HG03469 (cell line): ENCODE measurements around the gene FOXN3.

Experiments used
- ATAC-seq: cut with Tn5 transposase; IDR thresholded peaks from one replicate; pipeline ENCODE4 v1.9.1; 2021; ENCODE audit warnings: mild to moderate bottlenecking, moderate library complexity, moderate number of reproducible peaks; ENCODE audit not compliant: unreplicated experiment

Gene FOXN3, protein sequence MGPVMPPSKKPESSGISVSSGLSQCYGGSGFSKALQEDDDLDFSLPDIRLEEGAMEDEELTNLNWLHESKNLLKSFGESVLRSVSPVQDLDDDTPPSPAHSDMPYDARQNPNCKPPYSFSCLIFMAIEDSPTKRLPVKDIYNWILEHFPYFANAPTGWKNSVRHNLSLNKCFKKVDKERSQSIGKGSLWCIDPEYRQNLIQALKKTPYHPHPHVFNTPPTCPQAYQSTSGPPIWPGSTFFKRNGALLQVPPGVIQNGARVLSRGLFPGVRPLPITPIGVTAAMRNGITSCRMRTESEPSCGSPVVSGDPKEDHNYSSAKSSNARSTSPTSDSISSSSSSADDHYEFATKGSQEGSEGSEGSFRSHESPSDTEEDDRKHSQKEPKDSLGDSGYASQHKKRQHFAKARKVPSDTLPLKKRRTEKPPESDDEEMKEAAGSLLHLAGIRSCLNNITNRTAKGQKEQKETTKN

DNA sequence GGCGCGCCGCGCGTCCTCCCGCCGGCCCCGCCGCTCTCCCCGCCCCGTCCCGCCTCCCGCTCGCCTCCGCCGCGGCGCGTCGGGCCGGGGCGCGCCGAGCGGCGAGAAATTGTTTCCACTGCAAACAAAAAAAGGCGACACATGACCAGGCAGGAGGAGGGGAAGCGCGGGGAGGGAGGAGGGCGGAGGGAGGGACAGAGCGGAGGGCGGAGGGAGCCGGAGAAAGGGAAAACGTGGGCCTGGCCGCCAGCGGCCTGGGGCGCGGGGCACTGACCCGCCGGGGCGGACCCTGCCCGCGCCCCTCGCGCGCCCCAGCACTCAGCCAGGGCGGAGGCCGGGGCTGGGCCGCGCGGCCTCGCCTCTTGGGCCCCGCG is at the start of gene FOXN3:
Gene FOXN3, minus strand, starts transcription at position 143 of the 374 bp plus-strand sequence. CDS start 4,757 bp downstream, outside the sequence.
- peak; percentile 22 for ATAC-seq

DNA sequence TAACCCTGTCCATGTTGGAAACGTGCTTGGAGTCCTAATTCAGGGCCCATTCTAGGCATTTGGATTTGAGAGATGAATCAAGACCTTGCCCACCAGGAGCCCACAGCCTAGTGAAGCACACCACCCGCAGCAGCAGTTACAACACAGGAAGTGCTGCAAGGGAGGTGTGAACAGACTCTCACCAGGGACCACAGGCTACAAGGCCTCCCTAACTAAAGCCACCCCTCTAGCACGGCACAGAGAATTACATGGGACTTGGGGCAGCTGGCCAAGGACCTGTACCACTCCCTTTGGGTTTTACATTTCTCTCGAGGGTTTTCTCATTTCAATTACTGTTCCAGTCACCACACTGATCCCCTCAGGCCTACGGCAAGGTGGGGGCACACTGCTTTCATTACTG is 49.5 kb upstream of the FOXN3 start:
- ATAC-seq = peak; percentile 66

DNA sequence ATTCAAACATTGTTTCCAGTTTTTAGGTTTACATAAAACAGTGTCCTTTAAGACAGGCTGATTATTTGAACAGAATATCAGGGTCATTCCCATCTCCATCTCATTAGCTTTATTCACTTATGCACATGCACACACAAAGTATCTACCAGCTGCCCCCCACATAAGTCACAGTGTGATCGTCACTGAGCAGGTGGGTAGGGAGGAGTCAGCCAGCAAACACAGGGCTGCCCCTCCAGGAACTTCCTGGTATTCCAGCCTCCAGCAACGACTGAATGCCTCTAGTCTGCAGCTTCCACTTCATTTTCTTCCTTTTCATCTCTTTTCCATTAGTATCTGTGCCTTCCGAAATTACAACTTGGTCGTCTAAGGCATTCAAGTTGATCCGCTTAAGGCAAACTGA is 48.8 kb upstream of the FOXN3 start:
- no peak for ATAC-seq

DNA sequence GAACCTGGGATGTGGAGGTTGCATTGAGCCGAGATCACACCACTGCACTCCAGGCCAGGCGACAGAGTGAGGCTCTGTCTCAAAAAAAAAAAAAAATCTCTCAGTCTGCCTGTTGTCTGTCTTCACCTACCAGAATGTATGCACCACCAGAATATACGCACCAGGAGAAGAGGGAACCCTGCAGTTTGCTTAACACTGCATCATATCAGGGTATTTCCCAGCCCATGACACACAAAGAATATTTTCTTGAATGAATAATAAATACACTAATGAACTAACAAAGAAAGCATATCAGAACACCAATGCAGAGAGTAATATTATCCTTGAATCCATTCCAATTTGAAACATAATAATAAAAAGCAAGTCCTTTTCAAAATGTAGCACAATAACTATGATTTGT is 44.2 kb upstream of the FOXN3 start:
- ATAC-seq = no peak

DNA sequence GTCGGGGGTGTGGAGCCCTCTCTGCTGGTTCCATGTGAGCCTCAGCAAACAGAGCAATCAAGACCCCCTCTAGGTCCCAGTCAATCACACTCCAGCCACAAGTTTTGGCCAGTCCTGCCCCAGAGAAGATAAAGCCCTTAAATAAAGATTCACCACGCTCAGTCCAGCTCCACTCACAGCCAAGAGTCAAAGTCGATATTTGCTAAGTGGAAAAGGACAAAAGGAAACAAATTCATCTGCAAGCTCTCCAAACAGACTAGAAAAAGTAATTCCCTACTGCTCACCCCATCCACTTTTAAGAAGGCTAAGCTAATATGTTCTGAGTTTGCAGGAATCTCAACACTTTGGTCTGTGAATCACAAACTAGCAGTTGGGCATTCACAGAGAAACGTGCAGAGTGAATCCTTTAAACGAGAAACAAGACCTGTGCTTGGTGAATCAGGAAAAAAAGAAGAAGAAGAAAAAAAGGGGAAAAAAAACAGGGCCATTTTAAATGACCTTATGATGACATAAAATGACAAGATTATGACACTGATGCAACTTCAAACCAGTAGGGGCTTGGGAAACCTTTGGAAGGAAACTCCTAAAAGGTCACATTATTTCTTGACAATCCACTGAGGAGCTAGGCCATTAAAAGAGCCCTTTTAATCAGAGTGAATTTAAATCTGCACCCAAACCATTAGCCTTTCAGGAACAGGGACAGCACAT is 41.8 kb upstream of the FOXN3 start:
- no peak for ATAC-seq

DNA sequence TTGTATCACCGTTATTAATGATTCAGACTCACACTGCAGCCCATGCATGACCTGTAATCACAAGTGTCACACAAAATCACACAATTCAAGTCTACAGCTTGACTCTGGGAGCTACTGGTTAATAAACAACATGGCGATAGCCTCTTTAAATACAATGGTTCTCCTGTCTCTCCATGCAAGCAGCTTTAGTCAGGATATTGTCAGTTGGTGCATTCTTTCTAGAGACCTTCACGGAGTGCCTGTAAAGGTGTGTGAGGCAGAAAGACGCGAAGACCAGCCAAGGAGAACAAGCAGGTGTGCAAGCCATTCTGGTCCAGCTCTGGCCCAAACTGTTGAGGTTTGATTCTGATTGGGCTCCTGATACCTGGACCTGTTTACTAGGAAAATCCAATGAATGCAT is 40.0 kb upstream of the FOXN3 start:
- no peak for ATAC-seq

DNA sequence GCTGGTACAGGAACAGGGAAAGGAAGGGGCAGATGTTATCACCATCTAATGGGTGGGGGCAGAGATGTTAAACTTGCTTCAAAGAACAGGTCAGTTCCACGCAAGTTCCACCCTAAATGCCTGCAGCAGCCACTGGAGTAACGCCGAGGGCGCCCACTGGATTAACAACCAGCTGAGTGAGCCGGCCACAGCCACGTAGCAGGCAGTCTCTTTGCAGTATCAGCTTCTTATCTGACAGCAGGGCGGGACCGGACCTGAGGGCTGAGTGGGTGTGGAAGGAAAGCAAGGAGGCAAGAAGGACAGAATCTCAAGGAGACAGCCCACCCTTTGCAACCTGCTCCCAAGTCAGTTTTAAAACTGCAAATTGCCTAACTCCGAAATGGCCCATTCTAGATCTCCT is 38.4 kb upstream of the FOXN3 start:
- ATAC-seq = no peak

DNA sequence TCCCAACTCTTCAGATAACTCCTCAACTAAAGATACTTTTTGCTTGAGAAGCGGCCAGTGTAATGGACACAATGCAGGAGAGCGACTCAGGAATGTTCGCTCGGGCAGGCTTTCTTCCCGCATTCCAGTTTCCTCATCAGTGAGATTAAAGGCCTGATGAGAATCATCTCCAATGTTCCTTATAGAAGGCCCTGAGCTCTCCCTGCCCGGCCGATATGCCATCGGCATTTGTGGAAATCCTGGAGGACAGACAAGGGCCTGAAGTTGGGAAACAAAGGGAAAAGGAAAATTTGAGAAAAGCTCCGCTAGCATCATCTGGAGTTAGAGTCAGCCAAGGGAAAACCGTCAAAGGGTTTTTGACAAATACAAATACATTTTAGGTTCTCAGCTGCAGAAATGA is 38.0 kb upstream of the FOXN3 start:
- no peak for ATAC-seq

DNA sequence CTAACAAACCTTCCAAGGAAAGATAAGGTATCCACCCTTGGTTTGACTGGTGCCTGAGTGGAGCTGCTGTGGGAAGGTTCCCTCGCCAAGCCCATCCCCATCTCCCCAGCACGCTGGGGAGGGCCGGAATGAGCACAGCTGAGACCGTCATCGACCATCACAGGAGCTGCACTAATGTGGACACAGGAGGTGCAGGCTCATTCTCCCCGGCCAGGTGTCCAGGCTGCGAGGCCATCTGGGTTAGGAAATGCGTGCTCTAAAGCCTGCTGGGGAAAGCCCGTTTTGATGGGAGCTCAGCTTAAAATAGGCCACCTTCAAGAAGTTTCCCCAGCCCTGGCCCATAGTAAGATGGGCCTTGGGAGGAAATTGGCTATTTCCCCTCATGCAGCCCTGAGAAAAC is 35.2 kb upstream of the FOXN3 start:
- ATAC-seq = no peak

DNA sequence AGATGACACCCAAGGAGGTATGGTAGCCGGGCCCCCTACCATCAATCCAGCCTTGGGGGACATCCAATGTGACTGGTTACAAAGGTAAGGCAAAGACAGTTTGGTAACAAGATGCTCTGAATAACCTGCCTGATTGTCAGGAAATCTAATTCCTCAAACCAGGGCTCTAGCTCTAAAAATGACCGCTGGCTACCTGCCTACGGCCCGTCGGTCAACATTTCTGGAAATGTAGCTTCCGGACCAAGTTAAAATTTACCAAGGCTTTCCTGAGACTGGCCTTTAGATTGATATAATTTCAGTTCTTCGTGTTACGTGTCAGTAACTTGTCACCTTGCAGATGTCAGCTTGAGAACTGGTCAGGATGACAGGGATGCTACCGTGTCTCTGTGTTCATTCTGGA is 34.2 kb upstream of the FOXN3 start:
- no peak for ATAC-seq

DNA sequence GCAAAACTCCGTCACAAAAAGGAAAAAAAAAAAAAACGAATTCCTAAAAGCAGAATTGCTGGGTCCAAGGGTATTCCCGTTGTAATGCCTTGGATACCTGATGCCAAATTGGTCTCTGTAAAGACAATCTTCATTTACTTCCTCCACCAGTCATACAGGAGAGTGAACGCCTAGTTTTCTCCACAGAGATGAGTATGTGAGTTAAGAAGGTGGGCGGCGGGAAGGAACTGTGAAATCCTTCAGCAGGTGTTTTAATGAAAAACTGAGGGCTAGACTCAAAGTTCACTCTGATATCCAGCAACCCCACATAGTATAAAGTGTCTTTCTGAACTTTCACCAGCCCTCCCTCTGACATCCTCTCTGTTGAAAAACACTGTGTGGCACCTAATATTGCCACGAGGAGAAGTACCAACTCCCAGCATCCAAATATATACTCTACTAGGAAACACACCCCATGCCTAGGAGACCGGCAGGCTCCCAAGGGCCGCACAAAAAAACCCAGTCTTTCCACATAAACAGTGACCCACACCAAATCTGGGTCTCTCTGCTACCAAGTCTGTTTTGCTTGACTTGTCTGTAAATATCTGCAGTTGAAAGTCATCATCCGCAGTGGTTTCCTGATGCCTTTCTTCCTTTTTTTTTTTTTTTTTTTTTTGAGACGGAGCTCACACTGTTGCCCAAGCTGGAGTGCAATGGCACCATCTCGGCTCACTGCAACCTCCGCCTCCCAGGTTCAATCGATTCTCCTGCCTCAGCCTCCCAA is 30.3 kb upstream of the FOXN3 start:
- ATAC-seq = no peak

DNA sequence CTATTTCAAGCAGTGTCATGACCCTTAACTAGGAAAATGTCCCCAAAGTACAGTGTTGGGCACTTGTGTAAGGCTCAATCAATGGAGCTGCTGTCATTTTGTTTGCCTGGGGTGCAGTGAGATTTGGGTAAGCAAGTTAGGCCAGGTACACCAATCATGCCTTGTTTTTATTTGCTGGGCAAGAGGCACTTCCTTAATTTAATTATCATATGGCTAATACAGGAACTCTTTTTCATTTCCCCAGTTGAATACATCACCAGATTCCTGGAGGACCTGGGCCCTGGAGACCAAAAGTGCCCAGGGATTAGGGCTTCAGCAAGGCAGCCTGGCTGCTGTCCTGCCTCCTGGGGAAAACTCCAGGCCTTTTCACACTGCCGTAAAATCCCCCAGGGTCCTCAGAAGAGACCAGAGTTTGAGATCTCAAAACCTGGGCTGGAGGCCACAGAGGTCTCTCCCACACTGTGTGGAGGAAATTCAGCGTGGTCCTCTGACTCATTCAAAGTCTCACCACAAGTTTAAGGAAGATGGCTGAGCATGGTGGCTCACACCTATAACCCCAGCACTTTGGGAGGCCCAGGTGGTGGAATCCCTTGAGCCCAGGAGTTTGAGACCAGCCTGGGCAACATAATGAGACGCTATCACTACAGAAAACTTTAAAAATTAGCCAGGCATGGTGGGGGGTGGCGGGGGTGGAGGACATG is 28.4 kb upstream of the FOXN3 start:
- no peak for ATAC-seq

DNA sequence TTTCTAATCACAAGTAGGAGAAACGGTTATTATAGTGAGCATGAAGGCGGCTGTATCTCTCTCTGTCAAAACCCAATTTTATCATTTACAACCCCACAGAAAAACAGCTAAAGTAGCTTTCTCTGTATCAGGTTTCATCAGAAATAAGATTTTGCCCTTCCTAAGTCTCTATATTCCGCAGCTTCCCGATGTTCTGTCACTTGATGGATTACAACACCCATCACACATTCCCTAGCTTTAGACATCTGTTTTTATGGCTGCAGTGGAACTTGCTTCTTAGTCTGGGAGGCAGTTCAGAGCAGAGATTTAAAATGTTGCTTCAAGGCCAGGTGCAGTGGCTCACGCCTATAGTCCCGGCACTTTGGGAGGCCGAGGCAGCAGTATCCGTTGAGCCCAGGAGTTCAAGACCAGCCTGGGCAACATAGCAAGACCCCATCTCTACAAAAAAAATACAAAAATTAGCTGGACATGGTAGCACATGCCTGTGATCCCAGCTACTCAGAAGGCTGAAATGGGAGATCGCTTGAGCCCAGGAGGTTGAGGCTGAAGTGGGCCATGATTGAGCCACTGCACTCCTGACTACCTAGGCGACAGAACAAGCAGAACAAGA is 27.6 kb upstream of the FOXN3 start:
- ATAC-seq = no peak

DNA sequence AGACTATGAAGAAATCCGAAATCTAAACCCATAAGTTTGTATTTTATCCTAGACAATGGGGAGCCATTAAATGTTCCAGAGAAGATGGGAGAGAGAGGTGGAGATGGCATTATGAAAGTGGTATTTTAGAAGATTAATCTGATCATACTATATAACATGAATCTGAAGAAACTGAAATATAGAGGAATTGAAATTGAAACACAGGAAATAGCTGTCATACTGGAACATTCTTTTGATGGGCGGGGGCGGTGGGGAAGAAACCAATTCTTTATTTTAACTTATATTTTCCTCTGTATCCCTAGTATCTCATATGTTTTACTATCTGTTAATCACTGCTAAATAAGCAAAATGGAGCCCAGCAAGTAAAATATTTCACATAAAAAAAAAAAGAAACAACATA is 27.0 kb upstream of the FOXN3 start:
- ATAC-seq = no peak

DNA sequence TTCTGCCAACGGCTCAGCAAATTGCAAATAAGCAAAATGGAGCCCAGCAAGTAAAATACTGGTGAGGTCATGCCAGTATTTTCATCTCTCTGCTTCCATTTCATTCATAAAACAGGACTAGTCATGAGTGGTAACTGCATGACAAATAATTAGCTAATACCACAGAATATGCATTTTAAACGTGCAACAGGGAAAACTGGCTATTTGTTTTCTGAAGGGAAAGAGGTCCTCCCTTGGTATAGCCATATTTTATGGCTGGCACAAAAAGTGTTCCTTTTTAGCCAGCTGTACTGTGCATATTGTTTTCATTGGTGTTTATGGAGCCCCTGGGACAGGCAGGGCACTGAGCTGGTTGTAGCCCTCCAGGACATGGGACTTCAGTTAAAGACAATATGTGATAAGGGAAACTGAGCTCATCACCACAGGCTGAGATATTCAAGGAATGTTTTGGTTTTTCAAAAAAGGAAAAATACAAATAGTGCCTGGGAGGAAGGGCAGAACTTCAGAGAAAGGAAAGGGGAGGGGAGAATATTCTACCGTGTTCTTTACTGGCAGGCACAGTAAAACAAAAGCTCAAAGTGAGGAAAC is 26.1 kb upstream of the FOXN3 start:
- ATAC-seq = no peak

DNA sequence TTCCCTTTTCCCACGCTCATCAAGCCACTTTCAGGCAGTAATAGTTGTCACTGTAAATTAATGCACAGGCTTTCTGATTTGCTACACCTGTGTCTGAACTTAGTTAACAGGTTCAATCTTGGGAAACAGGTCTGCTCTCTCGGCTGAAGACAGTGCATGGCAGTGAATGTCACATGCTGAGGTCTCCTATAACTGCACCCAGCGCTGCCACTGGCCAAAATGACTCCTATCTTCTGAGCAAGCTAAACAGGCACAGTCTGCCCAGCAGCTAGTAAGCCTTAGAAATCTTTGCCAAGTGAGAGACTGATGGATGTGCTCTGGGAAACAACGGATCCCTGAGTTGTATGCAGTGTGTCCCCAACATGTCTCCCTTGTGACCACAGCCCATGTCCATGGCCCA is 25.2 kb upstream of the FOXN3 start:
- no peak for ATAC-seq

DNA sequence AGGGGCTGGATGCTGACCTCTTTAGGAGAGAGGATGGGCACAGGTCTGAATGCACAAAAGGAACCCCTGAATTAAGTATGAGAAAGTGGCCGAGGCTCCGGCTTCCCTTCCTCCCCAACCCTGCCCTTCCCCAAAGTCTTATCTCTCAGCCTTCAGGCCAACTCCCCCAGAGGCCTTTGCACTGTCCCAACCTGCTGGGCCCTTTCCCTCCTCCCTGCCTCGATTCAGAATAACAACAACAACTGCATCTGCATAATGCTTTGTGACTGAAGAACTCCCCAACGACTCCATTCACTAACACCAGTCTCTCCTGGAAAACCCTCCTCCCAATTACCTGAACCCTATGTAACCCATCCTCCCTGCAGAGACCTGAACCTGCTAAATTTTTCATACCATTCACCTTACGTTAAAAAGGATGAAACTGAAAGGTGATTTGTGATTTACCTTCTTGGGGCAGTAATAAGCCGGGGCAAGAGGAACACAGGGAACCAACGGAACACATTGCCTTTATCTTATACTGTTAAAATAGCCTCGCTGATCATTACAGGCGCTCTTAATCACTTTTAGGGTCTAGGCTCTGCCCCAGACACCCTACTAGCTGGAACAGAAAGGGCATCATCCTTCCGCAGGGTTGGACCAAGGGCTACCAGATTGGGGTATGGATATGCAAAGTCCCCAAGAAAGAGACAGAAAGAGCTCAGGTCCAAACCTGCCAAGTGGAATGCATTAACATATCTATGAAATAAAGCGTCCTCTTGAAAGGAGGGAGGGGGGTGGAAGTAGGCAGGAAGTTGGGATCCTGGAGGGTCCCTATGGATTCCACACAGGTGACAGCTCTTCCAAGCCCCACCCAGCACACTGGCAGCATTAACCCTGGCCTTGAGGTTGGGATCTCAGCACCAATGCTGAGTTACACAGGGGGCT is 24.2 kb upstream of the FOXN3 start:
- ATAC-seq = no peak

DNA sequence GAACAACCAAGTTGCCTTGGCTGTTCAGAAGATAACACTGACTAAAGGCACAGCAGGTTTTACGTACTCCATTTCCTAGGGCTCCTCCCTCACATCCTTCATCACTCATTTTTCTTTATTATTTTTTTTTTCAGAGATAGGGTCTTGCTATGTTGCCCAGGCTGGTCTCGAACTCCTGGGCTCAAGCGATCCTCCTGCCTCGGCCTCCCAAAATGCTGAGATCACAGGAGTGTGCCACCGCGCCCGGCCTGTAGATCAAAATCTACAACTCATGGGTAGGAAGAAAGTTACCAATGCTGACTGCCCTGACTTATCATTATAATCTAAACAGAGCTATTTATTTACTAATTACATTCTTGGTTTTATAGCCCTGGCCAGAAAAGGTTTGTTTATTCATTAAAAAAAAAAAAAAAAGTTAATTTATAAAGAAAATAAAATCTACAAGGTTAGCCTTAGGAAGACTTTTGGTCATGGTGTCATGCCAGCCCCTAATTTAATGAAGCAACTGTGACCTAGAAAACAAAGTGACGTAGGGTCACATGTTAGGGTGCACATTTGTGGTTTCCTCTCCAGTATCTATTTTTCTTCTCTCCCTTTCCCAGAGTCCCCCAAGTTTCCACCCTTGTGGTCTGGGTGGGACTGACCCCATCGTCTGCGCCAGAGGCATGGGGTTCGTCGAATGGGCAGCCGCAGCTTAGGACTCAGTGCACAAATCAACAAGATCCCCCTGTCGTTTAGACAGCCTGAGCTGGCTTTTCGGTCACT is 19.0 kb upstream of the FOXN3 start:
- ATAC-seq = no peak
